Amniotic epithelial cell (primary cell): ENCODE measurements around the gene CADPS2.
A peak's percentile ranks its signal among the peaks of the same experiment; 100 is the strongest.

ENCODE experiments used
- DNase-seq: peaks from one replicate; pipeline ENCODE4 v3.0.0-alpha.2; 2010; ENCODE audit warnings: low read depth

CADPS2 gene

GRCh38 chr7:122528879-122529481 is 357.3 kb downstream of the CADPS2 start:
- peak; percentile 49 for DNase-seq

GRCh38 chr7:122525355-122525754 is 360.9 kb downstream of the CADPS2 start:
- DNase-seq, result no peak

- DNase-seq, result no peak
Measured at GRCh38 chr7:122521767-122522166, 364.5 kb downstream of the CADPS2 start.

GRCh38 chr7:122520971-122521555 is 365.2 kb downstream of the CADPS2 start:
- DNase-seq, result no peak

- peak; percentile 8 for DNase-seq
Measured at GRCh38 chr7:122518488-122518887, 367.8 kb downstream of the CADPS2 start.

- no peak for DNase-seq
Measured at GRCh38 chr7:122517576-122517975, 368.7 kb downstream of the CADPS2 start.

GRCh38 chr7:122515404-122515803 is 370.9 kb downstream of the CADPS2 start:
- DNase-seq, result no peak

- DNase-seq, result no peak
Measured at GRCh38 chr7:122511268-122511667, 375.0 kb downstream of the CADPS2 start.

- DNase-seq, result no peak
Measured at GRCh38 chr7:122507591-122507990, 378.7 kb downstream of the CADPS2 start.

- DNase-seq, result no peak
Measured at GRCh38 chr7:122492007-122492406, 394.3 kb downstream of the CADPS2 start.

- DNase-seq, result no peak
Measured at GRCh38 chr7:122488241-122488640, 398.0 kb downstream of the CADPS2 start.

- peak; percentile 71 for DNase-seq
Measured at GRCh38 chr7:122487131-122487530, 399.1 kb downstream of the CADPS2 start.

GRCh38 chr7:122485856-122486255 is 400.4 kb downstream of the CADPS2 start:
- DNase-seq, result peak; percentile 95

GRCh38 chr7:122482212-122482611 is 404.0 kb downstream of the CADPS2 start:
- DNase-seq, result no peak

- DNase-seq, result no peak
Measured at GRCh38 chr7:122470859-122471258, 415.4 kb downstream of the CADPS2 start.

- no peak for DNase-seq
Measured at GRCh38 chr7:122468945-122469344, 417.3 kb downstream of the CADPS2 start.

GRCh38 chr7:122467661-122468449 is 418.4 kb downstream of the CADPS2 start:
- DNase-seq, result no peak

GRCh38 chr7:122465296-122465695 is 421.0 kb downstream of the CADPS2 start:
- no peak for DNase-seq

- DNase-seq, result peak; percentile 92
Measured at GRCh38 chr7:122463631-122464030, 422.6 kb downstream of the CADPS2 start.

- DNase-seq, result no peak
Measured at GRCh38 chr7:122460936-122461335, 425.3 kb downstream of the CADPS2 start.

GRCh38 chr7:122457969-122458368 is 428.3 kb downstream of the CADPS2 start:
- no peak for DNase-seq

- no peak for DNase-seq
Measured at GRCh38 chr7:122457325-122457724, 428.9 kb downstream of the CADPS2 start.

- DNase-seq, result no peak
Measured at GRCh38 chr7:122454776-122455507, 431.3 kb downstream of the CADPS2 start.
